Adrenal gland (tissue), 12 donors: ENCODE results near the gene AP4E1. TPM values are rescaled to one million over a fixed set of nuclear protein-coding genes. Genes with fewer than 3 reads are reported as not detected.

ENCODE experiments used
- DNase-seq, 7 donors: peaks; one replicate each; pipeline ENCODE4 v3.0.0-alpha.2; 2019 to 2020
- H3K27ac ChIP-seq, 5 donors: fragments of 200-600 bp; sonication (generic) in 4 of 5; 1 replicate in 3 of 5; 2 replicates in 2 of 5; pipeline versions ENCODE4 v1.5.1 to v1.8.0; 2016 to 2020; ENCODE audit warnings: mild to moderate bottlenecking in 1 of 5
- H3K27me3 ChIP-seq: fragments of 200-600 bp; 2 replicates; pipeline ENCODE4 v1.8.0; 2021
- H3K36me3 ChIP-seq, 2 donors: fragments of 200-600 bp; replicated peaks in 1 of 2; 1 replicate in 1 of 2; 2 replicates in 1 of 2; pipeline versions ENCODE4 v1.5.1 to v1.8.0; 2018 to 2022
- H3K4me1 ChIP-seq, 2 donors: fragments of 200-600 bp; replicated peaks in 1 of 2; 1 replicate in 1 of 2; 2 replicates in 1 of 2; pipeline versions ENCODE4 v1.5.1 to v1.8.0; 2018 to 2021
- H3K4me3 ChIP-seq, 4 donors: fragments of 200-600 bp; sonication (generic) in 3 of 4; one replicate each; pipeline ENCODE4 v1.5.1; 2016 to 2018
- H3K9me3 ChIP-seq, 3 donors: fragments of 200-600 bp; sonication (generic) in 1 of 3; replicated peaks in 1 of 3; 1 replicate in 2 of 3; 2 replicates in 1 of 3; pipeline versions ENCODE4 v1.5.1 to v1.8.0; 2016 to 2021
- POLR2A ChIP-seq, 2 donors: fragments of 450-650 bp; IDR thresholded peaks; one replicate each; pipeline ENCODE4 v1.6.1; 2017; ENCODE audit warnings: antibody characterized with exemption in 2 of 2, mild to moderate bottlenecking in 2 of 2, moderate library complexity in 1 of 2
- WGBS, 4 donors: extraction: QIAGEN DNeasy Blood & Tissue Kit in 2 of 4; methylation state at CpG; one replicate each; pipeline versions ENCODE4 v1.1.5 to v1.1.7; 2013 to 2017; 5-methylcytosine and 5-hydroxymethylcytosine counted together
- intact Hi-C, 2 donors: fragments of 100-400 bp; cut with DNase I; formaldehyde crosslinking; loops; one replicate each; pipeline versions ENCODE4 v1.14.1 to v1.15.0; 2022 to 2023
- polyA plus RNA-seq, 3 donors: library from polyadenylated mRNA; stranded (reverse); fragments of 200-250 nt in 2 of 3; fragments of 350-450 nt in 1 of 3; fragmentation: Illumina TruSeq in 1 of 3; extraction: RNeasy Lipid Tissue Mini Kit (QIAGEN cat#74804) in 1 of 3; gene quantifications; one replicate each; pipeline ENCODE4 v1.2.3, GENCODE V29; 2013 to 2014
- total RNA-seq, 9 donors: library from RNA; depleted of rRNA in 4 of 9; stranded (reverse); fragments of >200 nt in 4 of 9; fragments of 120-200 nt in 1 of 9; fragmentation: NEBNext Ultra II Directional in 1 of 9; extraction: Animal tissue kit (Norgen Biotek cat#: 25700) in 1 of 9; gene quantifications; one replicate each; pipeline versions ENCODE4 v1.1.0 to v1.2.4, GENCODE V29; 2013 to 2023
- TF ChIP-seq, protein P1 (sequence below), 6 experiments: fragments of 450-650 bp in 4 of 6; fragments of 200-600 bp in 2 of 6; sonication (generic) in 1 of 6; IDR thresholded peaks; 1 replicate in 5 of 6; 2 replicates in 1 of 6; pipeline versions ENCODE4 v1.5.1 to v1.8.0; 2016 to 2021; ENCODE audit warnings: antibody characterized with exemption in 6 of 6, mild to moderate bottlenecking in 2 of 6, moderate library complexity in 1 of 6
- donor health status: healthy with polysubstance abuse.
- donor health status: Bipolar disorder and iron deficiency.
- donor health status: DM: yes; HTN: yes; CAD: no.
- donor health status: DM: no; HTN: no; CAD: no.
- donor health status: DM: no; HTN: no; CAD: no.
- donor health status: DM: yes; HTN: yes; CAD: no.

The AP4E1 gene
- total and polyA plus RNA-seq, 12 donors: 2.0 to 23.0 (median 9.5) TPM

DNA sequence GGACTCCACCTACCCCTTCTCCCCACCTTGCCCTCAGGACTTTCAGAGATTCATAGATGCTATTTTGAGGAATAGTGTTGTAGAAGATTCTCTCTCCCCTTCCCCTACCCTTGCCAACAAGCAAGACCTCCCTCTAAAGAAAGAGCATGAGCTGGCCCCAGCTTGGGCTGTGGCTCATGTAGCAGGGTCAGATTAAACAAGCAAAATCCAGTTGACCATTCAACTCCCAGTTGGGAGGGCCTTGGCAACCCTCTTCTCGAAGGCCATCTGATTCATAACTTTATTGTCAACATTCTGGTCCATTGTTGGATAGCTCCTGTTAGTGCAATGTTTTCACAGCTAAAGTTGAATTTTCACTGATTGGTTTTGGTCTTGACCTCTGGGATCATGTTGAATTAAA is 145.1 kb downstream of the AP4E1 start:
- no peak overlapping the region for H3K27ac ChIP-seq
- H3K4me1 ChIP-seq: peaks cover 0 to 6% of the 10 kb centered on the region in 2 donors
- H3K4me3 ChIP-seq: no peak overlapping the region
- WGBS, 4 donors: 44 to 62% (median 56%) methylated on average over 1 of the region's 1 CpG
- no peak for TF ChIP-seq POLR2A (IDR thresholded peaks at IDR 0.05)
- TF ChIP-seq, protein P1, sequence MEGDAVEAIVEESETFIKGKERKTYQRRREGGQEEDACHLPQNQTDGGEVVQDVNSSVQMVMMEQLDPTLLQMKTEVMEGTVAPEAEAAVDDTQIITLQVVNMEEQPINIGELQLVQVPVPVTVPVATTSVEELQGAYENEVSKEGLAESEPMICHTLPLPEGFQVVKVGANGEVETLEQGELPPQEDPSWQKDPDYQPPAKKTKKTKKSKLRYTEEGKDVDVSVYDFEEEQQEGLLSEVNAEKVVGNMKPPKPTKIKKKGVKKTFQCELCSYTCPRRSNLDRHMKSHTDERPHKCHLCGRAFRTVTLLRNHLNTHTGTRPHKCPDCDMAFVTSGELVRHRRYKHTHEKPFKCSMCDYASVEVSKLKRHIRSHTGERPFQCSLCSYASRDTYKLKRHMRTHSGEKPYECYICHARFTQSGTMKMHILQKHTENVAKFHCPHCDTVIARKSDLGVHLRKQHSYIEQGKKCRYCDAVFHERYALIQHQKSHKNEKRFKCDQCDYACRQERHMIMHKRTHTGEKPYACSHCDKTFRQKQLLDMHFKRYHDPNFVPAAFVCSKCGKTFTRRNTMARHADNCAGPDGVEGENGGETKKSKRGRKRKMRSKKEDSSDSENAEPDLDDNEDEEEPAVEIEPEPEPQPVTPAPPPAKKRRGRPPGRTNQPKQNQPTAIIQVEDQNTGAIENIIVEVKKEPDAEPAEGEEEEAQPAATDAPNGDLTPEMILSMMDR (IDR thresholded peaks at IDR 0.05): no peak
- no peak for DNase-seq
- no peaks in the 10 kb centered on the region for H3K27me3 ChIP-seq
- H3K36me3 ChIP-seq: no peaks in the 10 kb centered on the region
- no peaks in the 10 kb centered on the region for H3K9me3 ChIP-seq
- intact Hi-C loops: no loop called here

DNA sequence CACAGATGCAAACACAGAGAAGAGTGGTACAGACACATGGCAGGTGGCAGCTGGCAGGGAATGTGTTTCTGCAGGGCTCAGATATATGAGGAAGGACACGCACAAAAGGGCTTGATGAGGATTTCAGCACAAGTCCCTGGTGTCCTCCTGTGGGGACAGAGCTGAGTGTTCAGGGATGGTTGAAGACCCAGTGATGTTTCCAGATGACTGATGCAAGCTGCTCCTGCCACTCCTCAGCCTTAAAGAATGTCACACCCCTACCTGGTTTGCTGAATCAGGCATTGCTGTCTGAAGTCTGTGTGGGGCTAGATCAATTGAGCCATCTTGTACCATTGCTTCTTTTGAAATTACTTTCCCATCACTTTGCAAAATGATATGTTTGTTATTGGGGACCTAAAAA is 146.1 kb downstream of the AP4E1 start:
- 86 to 100% (median 96%) methylated on average over 1 of the region's 1 CpG for WGBS, 4 donors
- Histone ChIP-seq H3K4me1 (peaks cover 0 to 6% of the 10 kb centered on the region in 2 donors), H3K27me3 (no peaks in the 10 kb centered on the region), H3K4me3 (no peak overlapping the region), H3K9me3 (no peaks in the 10 kb centered on the region), H3K27ac (no peak overlapping the region), H3K36me3 (no peaks in the 10 kb centered on the region)
- intact Hi-C loops: no loop called here
- no peak for DNase-seq
- TF ChIP-seq POLR2A (IDR thresholded peaks at IDR 0.05): no peak
- TF ChIP-seq, protein P1 (IDR thresholded peaks at IDR 0.05): no peak

Other genes starting within 250 kb of the AP4E1 start
- 10 to 100 TPM; 20.4 to 45.0 (median 30.9) TPM for gene TRPM7, start 221.9 kb upstream of the AP4E1 start, total RNA-seq
- 10 to 100 TPM in 1 of 3 donors, 1 to 10 TPM in 2; 5.4 to 25.9 (median 6.1) TPM for gene TRPM7, start 221.9 kb upstream of the AP4E1 start, polyA plus RNA-seq
- gene SPPL2A, start 143.0 kb upstream of the AP4E1 start, total RNA-seq: 100 to 1,000 TPM in 7 of 9 donors, 10 to 100 TPM in 2; 73.4 to 378 (median 143) TPM
- gene SPPL2A, start 143.0 kb upstream of the AP4E1 start, polyA plus RNA-seq: 100 to 1,000 TPM in 1 of 3 donors, 10 to 100 TPM in 2; 23.3 to 126 (median 36.7) TPM
- gene TNFAIP8L3, start 186.2 kb downstream of the AP4E1 start, total RNA-seq: 1 to 10 TPM; 1.1 to 9.5 (median 3.8) TPM
- gene TNFAIP8L3, start 186.2 kb downstream of the AP4E1 start, polyA plus RNA-seq: 1 to 10 TPM; 1.4 to 4.1 (median 2.0) TPM